Lung (tissue), 12 donors: ENCODE results near the gene KRT86. TPM values are rescaled to one million over a fixed set of nuclear protein-coding genes. Genes with fewer than 3 reads are reported as not detected.

Experiments used
- ATAC-seq: fragments of 200-7000 bp; cut with Tn5 transposase; one replicate; pipeline ENCODE4 v1.9.1; 2020; ENCODE audit warnings: moderate number of reproducible peaks; ENCODE audit not compliant: insufficient read depth, low FRiP score
- DNase-seq, 3 donors: peaks; one replicate each; pipeline ENCODE4 v3.0.0-alpha.2; 2013 to 2017
- H3K27ac ChIP-seq, 2 donors: one replicate each; pipeline ENCODE4 v1.5.1; 2013; ENCODE audit warnings: mild to moderate bottlenecking in 2 of 2, moderate library complexity in 2 of 2, control low read depth in 1 of 2, inconsistent platforms in 1 of 2, low read depth in 1 of 2, low read length in 1 of 2
- H3K27me3 ChIP-seq, 3 donors: one replicate each; pipeline ENCODE4 v1.5.1; 2013; ENCODE audit warnings: low read length in 2 of 3; ENCODE audit not compliant: control insufficient read depth in 3 of 3, insufficient read depth in 3 of 3
- H3K36me3 ChIP-seq, 4 donors: one replicate each; pipeline ENCODE4 v1.5.1; 2013; ENCODE audit warnings: low read length in 4 of 4, mild to moderate bottlenecking in 1 of 4, moderate library complexity in 1 of 4; ENCODE audit not compliant: control insufficient read depth in 4 of 4, insufficient read depth in 4 of 4
- H3K4me1 ChIP-seq, 5 donors: one replicate each; pipeline ENCODE4 v1.5.1; 2013; ENCODE audit warnings: low read length in 5 of 5, mild to moderate bottlenecking in 2 of 5, moderate library complexity in 1 of 5; ENCODE audit not compliant: control insufficient read depth in 5 of 5, insufficient read depth in 5 of 5
- H3K4me3 ChIP-seq: one replicate; pipeline ENCODE4 v1.5.1; 2013; ENCODE audit warnings: mild to moderate bottlenecking, control low read depth, moderate library complexity
- H3K9ac ChIP-seq, 2 donors: one replicate each; pipeline ENCODE4 v1.5.1; 2013; ENCODE audit warnings: low read length in 2 of 2, control low read depth in 1 of 2; ENCODE audit not compliant: insufficient read depth in 1 of 2
- H3K9me3 ChIP-seq, 4 donors: one replicate each; pipeline ENCODE4 v1.5.1; 2013; ENCODE audit warnings: low read length in 3 of 4, mild to moderate bottlenecking in 1 of 4, moderate library complexity in 1 of 4; ENCODE audit not compliant: control insufficient read depth in 4 of 4, insufficient read depth in 3 of 4
- WGBS, 2 donors: extraction: QIAGEN DNeasy Blood & Tissue Kit; methylation state at CpG; one replicate each; pipeline ENCODE4 v1.1.7; 2013; 5-methylcytosine and 5-hydroxymethylcytosine counted together
- polyA plus RNA-seq, 2 donors: library from polyadenylated mRNA; stranded (reverse); fragments of 200-250 nt; gene quantifications; one replicate each; pipeline ENCODE4 v1.2.1, GENCODE V29; 2013
- total RNA-seq, 2 donors: library from RNA; depleted of rRNA in 1 of 2; stranded (reverse); fragments of >200 nt in 1 of 2; gene quantifications; one replicate each; pipeline ENCODE4 v1.2.1, GENCODE V29; 2014 to 2021
- TF ChIP-seq, protein P1 (sequence below): IDR thresholded peaks from 2 replicates; pipeline ENCODE4 v1.5.1; 2012; ENCODE audit warnings: mild to moderate bottlenecking; ENCODE audit errors: control extremely low read depth, extremely low read depth
- donor health status: control.
- donor health status: control.
- donor health status: Bipolar disorder and iron deficiency.
- donor health status: healthy.
- donor health status: DM: yes; HTN: yes; CAD: no.

Gene KRT86
- total and polyA plus RNA-seq, 4 donors = 0.11 to 1.1 (median 0.31) TPM; not detected in 1

GRCh38 chr12:52227606-52228166 is 46.8 kb upstream of the KRT86 start:
- no peak for ATAC-seq
- Histone ChIP-seq H3K27me3 (peaks cover 0 to 20% (median 20%) of the 10 kb centered on the region in 3 donors), H3K4me1 (peaks cover 0 to 9% (median 0%) of the 10 kb centered on the region in 5 donors), H3K9me3 (no peaks in the 10 kb centered on the region), H3K27ac (no peak overlapping the region), H3K9ac (no peak overlapping the region), H3K36me3 (no peaks in the 10 kb centered on the region), H3K4me3 (no peak overlapping the region)
- DNase-seq = no peak
- TF ChIP-seq, protein P1, sequence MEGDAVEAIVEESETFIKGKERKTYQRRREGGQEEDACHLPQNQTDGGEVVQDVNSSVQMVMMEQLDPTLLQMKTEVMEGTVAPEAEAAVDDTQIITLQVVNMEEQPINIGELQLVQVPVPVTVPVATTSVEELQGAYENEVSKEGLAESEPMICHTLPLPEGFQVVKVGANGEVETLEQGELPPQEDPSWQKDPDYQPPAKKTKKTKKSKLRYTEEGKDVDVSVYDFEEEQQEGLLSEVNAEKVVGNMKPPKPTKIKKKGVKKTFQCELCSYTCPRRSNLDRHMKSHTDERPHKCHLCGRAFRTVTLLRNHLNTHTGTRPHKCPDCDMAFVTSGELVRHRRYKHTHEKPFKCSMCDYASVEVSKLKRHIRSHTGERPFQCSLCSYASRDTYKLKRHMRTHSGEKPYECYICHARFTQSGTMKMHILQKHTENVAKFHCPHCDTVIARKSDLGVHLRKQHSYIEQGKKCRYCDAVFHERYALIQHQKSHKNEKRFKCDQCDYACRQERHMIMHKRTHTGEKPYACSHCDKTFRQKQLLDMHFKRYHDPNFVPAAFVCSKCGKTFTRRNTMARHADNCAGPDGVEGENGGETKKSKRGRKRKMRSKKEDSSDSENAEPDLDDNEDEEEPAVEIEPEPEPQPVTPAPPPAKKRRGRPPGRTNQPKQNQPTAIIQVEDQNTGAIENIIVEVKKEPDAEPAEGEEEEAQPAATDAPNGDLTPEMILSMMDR = no peak
- WGBS, 2 donors = 64 to 67% methylated on average over 5 of the region's 5 CpGs

- no peaks in the 10 kb centered on the region for H3K9me3 ChIP-seq
- H3K27me3 ChIP-seq = peaks cover 0 to 22% (median 21%) of the 10 kb centered on the region in 3 donors
- DNase-seq (no peak), ATAC-seq (no peak)
- no peak overlapping the region for H3K9ac ChIP-seq
- no peak overlapping the region for H3K27ac ChIP-seq
- 72 to 75% methylated on average over 3 of the region's 3 CpGs for WGBS, 2 donors
- H3K4me1 ChIP-seq = peaks cover 0 to 9% (median 0%) of the 10 kb centered on the region in 5 donors
- H3K4me3 ChIP-seq = no peak overlapping the region
- no peaks in the 10 kb centered on the region for H3K36me3 ChIP-seq
- TF ChIP-seq, protein P1 = no peak
Observed at GRCh38 chr12:52228366-52228765, 46.1 kb upstream of the KRT86 start.

DNA sequence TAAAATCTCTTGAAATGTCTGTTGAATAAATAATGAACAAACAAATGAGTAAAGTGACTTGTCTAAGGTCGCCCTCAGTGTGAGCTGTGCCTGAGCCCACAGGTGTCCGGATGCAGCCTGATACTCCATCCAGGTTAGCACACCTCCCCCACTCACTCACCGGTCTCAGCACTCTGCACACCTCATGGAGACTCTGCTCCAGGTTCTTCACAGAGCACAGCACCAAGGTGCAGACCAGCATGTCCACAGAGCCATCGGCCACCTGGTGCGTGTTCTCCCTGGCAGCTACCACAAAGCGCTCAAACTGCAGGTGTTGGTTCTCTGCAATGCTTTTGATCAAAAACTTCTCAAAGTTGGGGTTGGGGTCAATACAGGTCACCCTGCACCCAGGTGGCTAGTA is 45.5 kb upstream of the KRT86 start:
- Histone ChIP-seq H3K4me1 (peaks cover 0 to 9% (median 0%) of the 10 kb centered on the region in 5 donors), H3K4me3 (no peak overlapping the region), H3K9me3 (no peaks in the 10 kb centered on the region), H3K36me3 (no peaks in the 10 kb centered on the region), H3K27me3 (peaks cover 0 to 25% (median 23%) of the 10 kb centered on the region in 3 donors), H3K27ac (no peak overlapping the region), H3K9ac (no peak overlapping the region)
- TF ChIP-seq, protein P1 = no peak
- ATAC-seq = no peak
- WGBS, 2 donors = 90 to 93% methylated on average over 6 of the region's 6 CpGs
- no peak for DNase-seq
